Measurements from ENCODE around the gene DAD1. TPM values are rescaled to one million over a fixed set of nuclear protein-coding genes. Genes with fewer than 3 reads are reported as not detected.
A peak's percentile ranks its signal among the peaks of the same experiment; 100 is the strongest.

Gene DAD1
- total and polyA plus RNA-seq, 8 donors, result 36.8 to 236 (median 172) TPM; not detected in 1

DNA sequence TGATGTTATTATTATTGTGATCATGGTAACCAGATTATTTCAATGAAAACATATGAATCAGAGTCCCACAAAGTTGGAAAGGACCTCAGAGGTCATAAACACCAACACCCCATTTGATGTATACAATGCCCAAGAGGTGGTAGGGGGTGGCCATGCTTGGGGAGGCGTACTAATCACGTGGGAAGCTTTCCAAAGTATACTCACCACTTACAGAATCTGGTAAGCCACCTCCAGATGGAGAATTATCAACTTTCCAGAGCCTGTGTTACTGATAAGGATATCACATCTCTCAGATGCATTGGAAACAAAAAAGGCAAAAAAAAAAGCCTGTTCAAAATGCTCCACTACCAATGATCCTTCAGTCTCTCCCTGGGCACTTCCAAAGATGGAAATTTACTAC is 8.4 kb downstream of the DAD1 start:
- WGBS, 5 donors, result 28 to 54% (median 39%) methylated on average over 2 of the region's 2 CpGs

DNA sequence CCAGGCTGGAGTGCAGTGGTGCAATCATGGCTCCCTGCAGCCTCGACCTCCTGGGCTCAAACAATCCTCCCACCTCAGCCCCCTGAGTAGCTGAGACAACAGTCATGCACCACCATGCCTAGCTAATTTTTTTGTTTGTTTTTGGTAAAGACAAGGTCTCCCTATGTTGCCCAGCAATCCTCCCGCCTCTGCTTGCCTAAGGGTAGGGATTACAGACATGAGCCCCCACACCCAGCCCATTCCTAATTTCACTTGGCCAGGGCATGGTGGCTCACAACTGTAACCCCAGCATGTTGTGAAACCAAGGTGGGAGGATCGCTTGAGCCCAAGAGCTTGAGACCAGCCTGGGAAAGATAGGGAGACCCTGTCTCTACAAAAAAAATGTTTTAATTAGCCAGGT is 9.1 kb downstream of the DAD1 start:
- intact Hi-C loops (cut with DNase I; ENCODE audit: low total_unique reads), result loop anchor here (10.0 kb wide), 1 partner anchor 65 kb away; the partner anchor contains the start of gene OR6J1
- no peak for DNase-seq
- peaks cover 0 to 18% (median 9%) of the 10 kb centered on the region in 4 donors for H3K36me3 ChIP-seq
- TF ChIP-seq EP300 (IDR thresholded peaks at IDR 0.05) (no peak), POLR2A (IDR thresholded peaks at IDR 0.05) (no peak), POLR2AphosphoS5 (IDR thresholded peaks at IDR 0.05) (no peak)
- TF ChIP-seq, protein P1, sequence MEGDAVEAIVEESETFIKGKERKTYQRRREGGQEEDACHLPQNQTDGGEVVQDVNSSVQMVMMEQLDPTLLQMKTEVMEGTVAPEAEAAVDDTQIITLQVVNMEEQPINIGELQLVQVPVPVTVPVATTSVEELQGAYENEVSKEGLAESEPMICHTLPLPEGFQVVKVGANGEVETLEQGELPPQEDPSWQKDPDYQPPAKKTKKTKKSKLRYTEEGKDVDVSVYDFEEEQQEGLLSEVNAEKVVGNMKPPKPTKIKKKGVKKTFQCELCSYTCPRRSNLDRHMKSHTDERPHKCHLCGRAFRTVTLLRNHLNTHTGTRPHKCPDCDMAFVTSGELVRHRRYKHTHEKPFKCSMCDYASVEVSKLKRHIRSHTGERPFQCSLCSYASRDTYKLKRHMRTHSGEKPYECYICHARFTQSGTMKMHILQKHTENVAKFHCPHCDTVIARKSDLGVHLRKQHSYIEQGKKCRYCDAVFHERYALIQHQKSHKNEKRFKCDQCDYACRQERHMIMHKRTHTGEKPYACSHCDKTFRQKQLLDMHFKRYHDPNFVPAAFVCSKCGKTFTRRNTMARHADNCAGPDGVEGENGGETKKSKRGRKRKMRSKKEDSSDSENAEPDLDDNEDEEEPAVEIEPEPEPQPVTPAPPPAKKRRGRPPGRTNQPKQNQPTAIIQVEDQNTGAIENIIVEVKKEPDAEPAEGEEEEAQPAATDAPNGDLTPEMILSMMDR (IDR thresholded peaks at IDR 0.05), result no peak
- 81 to 89% (median 82%) methylated on average over 3 of the region's 3 CpGs for WGBS, 5 donors
- no peaks in the 10 kb centered on the region for H3K9me3 ChIP-seq
- no peak overlapping the region for H3K4me3 ChIP-seq
- no peaks in the 10 kb centered on the region for H3K27me3 ChIP-seq
- H3K27ac ChIP-seq, result no peak overlapping the region
- peaks cover 0 to 68% (median 38%) of the 10 kb centered on the region in 4 donors for H3K4me1 ChIP-seq

More for the DNA sequence above, 8.4 kb downstream of the DAD1 start:
- Histone ChIP-seq H3K4me3 (no peak overlapping the region), H3K9me3 (no peaks in the 10 kb centered on the region), H3K36me3 (peaks cover 0 to 17% (median 7%) of the 10 kb centered on the region in 4 donors), H3K27ac (peak overlapping the region in 2 of 5 donors; percentile 28 to 40), H3K27me3 (no peaks in the 10 kb centered on the region), H3K4me1 (peaks cover 0 to 75% (median 45%) of the 10 kb centered on the region in 4 donors)
- TF ChIP-seq, protein P1 (IDR thresholded peaks at IDR 0.05), result no peak
- TF ChIP-seq POLR2A (IDR thresholded peaks at IDR 0.05) (no peak), EP300 (IDR thresholded peaks at IDR 0.05) (no peak), POLR2AphosphoS5 (IDR thresholded peaks at IDR 0.05) (no peak)
- DNase-seq, result no peak
- intact Hi-C loops (cut with DNase I; ENCODE audit: low total_unique reads), result no loop called here

DNA sequence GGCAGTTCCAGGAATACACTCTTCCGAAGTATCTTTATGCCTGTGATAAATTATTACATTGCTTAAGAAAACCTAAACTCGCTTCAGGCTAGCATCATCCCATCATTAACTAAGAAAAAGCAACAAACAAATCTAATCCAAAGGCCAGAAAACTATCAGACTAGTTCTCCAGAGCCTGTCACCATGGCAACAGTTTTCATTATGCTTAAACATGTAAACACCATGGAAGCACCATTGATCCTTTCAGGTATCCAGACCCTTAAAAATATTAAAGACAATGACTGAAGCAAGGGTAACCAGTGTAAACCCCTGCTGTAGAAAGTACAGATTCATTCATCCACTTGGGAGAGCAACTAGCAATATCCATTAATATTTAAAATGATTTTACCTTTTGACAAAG is 9.8 kb downstream of the DAD1 start:
- Histone ChIP-seq H3K9me3 (no peaks in the 10 kb centered on the region), H3K36me3 (peaks cover 4 to 25% (median 16%) of the 10 kb centered on the region in 4 donors), H3K27ac (no peak overlapping the region), H3K27me3 (no peaks in the 10 kb centered on the region), H3K4me3 (no peak overlapping the region), H3K4me1 (peaks cover 0 to 61% (median 32%) of the 10 kb centered on the region in 4 donors)
- no peak for DNase-seq
- no peak for TF ChIP-seq POLR2A (IDR thresholded peaks at IDR 0.05)
- TF ChIP-seq, protein P1 (IDR thresholded peaks at IDR 0.05), result no peak
- no peak for TF ChIP-seq POLR2AphosphoS5 (IDR thresholded peaks at IDR 0.05)
- TF ChIP-seq EP300 (IDR thresholded peaks at IDR 0.05), result no peak
- intact Hi-C loops (cut with DNase I; ENCODE audit: low total_unique reads), result loop anchor here (10.0 kb wide), 1 partner anchor 66 kb away; the partner anchor contains the start of gene OR6J1
- WGBS, 5 donors, result 69 to 84% (median 73%) methylated on average over 2 of the region's 2 CpGs

DNA sequence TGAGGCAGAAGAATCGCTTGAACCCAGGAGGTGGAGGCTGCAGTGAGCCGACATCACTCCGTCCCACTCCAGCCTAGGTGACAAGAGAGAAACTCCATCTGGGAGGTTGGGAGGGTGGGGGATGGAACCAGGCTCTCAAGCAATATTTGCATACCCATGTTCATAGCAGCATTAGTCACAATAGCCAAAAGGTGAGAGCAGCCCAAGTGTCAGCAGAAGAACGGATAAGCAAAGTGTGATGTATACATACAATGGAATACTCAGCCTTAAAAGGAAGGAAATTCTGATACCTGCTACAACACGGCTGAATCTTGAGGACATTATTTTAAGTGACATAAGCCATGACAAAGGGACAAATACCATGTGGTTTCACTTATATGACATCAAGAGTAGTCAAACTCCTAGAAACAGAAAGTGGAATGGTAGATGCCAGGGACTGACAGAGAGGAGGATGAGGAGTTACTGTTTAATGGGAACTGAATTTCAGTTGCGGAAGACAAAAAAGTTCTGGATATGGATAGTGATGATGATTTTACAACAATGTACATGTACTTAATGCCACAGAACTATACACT is 11.6 kb downstream of the DAD1 start:
- H3K36me3 ChIP-seq, result peaks cover 9 to 36% (median 29%) of the 10 kb centered on the region in 4 donors
- peaks cover 2 to 53% (median 26%) of the 10 kb centered on the region in 4 donors for H3K4me1 ChIP-seq
- no peak overlapping the region for H3K27ac ChIP-seq
- intact Hi-C loops (cut with DNase I; ENCODE audit: low total_unique reads), result loop anchor here (10.0 kb wide), 1 partner anchor 67 kb away; the partner anchor contains the start of gene OR6J1
- no peak for DNase-seq
- no peak overlapping the region for H3K4me3 ChIP-seq
- H3K9me3 ChIP-seq, result no peaks in the 10 kb centered on the region
- WGBS, 5 donors, result 72 to 82% (median 77%) methylated on average over 6 of the region's 6 CpGs
- TF ChIP-seq, protein P1 (IDR thresholded peaks at IDR 0.05), result no peak
- TF ChIP-seq POLR2A (IDR thresholded peaks at IDR 0.05) (no peak), EP300 (IDR thresholded peaks at IDR 0.05) (no peak), POLR2AphosphoS5 (IDR thresholded peaks at IDR 0.05) (no peak)
- H3K27me3 ChIP-seq, result no peaks in the 10 kb centered on the region
